GM19452 (cell line): Measurements from ENCODE around the gene ARL8A.
"Not testable (repeated sequence)": the region's sequence is repeated elsewhere in the genome, so short reads cannot be mapped to it uniquely, and the experiment has no call there.

Source experiments
- ATAC-seq: cut with Tn5 transposase; IDR thresholded peaks from one replicate; pipeline ENCODE4 v1.9.1; 2021; ENCODE audit not compliant: unreplicated experiment

ARL8A gene

GRCh38 chr1:202144402-202145067 is at the start of gene ARL8A:
TSS of gene ARL8A (minus strand) at chr1:202144737. CDS start at chr1:202144572, 165 bp downstream.
- peak; percentile 62 for ATAC-seq

- no peak for ATAC-seq
Observed at GRCh38 chr1:202194328-202194648, 49.8 kb upstream of the ARL8A start.

- no peak for ATAC-seq
Observed at GRCh38 chr1:202193614-202194327, 49.2 kb upstream of the ARL8A start, which contains the start of gene LGR6. TSS of gene LGR6 (plus strand) at chr1:202193799. CDS start at chr1:202193990, 191 bp downstream.

DNA sequence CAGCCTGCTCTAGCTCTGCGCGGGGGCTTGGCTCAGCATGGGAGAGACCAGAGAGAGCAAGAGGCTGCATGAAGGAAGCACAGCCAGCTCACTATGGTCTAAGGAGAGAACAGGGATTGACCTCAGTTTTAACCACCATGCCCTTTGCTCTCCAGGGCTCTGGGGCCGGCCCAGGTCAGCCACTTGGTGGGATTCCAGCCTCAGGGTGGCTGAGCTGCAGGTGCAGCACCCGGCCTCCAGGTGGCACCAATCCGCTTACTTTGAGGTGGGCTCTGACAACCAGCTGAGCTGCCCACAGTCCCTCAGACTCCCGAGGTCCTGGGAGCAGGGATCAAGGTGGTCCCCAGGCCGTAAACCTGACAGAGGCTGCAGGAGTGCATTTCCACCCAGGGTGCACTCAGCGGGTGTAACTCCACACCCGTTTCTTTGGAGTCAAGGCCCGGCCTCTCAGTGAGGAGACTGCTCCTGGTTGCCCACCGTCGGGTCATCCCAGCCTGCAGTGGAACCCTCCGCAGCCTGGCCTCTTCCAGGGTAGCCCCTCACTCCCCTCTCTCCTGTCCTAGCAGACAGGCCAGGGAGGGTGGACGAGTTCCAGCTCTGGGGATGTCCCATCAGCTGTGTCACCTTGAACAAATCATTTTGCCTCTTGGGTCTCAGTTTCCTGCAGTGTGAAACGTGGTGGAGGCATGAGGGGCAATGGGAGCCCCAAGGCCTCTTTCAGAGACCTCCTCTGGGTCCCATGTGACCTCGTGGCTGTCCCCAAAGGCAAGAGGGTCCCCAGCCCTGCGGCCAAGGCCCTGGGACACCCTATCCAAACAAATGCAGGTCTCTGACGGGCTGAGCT is 48.5 kb upstream of the ARL8A start:
- no peak for ATAC-seq

- ATAC-seq: not testable (repeated sequence)
Observed at GRCh38 chr1:202191391-202191790, 46.9 kb upstream of the ARL8A start.

DNA sequence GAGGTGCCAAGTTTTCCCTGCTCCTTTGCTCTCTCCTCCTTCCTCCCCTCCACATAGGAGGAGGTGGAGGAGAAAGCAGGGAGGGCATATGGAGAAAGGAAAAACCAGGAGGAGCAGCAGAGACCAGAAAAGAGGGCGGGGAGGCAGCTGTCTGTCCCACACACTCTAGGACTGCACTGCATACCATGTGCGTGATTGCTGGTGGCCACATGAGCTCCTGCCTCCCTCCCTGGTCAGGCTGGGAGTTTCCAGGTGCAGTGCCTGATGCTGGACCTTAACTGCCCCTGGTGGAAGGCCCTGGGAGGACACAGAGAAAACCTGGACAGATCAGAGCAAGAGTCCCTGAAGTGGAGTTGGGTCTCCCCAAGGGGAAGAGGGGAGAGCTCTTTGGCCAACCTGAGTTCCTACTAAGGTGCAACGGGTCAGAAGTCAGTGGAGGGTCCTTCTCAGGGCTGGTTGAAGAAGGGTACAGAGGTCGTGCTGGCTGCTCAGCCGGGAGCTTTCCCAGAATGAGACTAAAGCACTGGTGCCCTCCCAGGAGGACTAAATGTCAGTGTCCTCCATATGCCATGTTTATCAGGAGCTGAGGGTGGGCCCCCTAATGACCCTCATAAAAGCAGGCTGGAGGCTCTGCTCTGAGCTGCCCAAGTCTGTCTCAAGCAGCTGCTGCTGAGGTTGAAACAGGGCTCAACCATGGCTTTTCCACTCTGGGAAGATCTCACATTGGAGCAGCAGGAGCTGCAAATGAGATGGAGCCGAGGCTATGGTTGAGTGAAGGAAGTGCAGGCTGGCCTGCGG is 45.6 kb upstream of the ARL8A start:
- ATAC-seq: no peak

DNA sequence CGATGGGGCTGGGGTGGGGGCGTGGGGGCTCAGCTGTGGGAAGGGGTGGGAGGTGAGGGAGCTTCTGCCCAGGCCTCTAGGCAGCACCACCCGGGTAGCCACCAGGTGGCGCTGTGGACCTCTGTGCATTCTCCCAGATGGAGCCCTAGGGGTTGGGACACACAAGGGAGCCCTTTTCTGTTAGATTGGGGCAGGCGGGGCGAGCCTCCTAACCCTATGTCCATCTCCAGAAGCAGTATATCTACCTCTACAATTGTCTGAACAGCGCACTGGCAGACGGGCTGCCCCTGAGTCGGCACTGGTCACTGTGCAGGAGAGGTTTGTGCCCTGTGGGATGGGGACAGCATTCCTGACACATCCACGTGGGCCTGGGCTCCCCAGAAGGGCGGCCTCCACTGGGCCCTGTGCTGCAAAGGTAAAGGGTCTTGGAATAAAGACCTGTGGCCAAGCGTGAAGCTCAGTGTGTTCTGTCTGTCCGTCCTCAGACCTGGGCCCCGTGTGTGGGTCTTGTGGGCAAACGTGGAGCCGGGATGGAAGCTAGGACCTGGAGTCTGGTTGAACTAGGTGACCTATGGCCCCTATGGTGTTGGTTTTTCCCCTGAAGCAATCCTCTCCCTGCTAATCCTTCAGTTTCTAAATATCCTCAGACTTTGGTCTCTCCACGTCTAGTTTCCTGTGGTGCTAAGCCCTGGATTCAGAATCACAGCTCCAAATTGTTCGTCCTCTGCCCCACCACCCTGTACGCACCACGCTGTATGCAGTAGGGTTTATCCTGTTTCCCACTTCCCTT is 44.7 kb upstream of the ARL8A start:
- ATAC-seq: no peak

DNA sequence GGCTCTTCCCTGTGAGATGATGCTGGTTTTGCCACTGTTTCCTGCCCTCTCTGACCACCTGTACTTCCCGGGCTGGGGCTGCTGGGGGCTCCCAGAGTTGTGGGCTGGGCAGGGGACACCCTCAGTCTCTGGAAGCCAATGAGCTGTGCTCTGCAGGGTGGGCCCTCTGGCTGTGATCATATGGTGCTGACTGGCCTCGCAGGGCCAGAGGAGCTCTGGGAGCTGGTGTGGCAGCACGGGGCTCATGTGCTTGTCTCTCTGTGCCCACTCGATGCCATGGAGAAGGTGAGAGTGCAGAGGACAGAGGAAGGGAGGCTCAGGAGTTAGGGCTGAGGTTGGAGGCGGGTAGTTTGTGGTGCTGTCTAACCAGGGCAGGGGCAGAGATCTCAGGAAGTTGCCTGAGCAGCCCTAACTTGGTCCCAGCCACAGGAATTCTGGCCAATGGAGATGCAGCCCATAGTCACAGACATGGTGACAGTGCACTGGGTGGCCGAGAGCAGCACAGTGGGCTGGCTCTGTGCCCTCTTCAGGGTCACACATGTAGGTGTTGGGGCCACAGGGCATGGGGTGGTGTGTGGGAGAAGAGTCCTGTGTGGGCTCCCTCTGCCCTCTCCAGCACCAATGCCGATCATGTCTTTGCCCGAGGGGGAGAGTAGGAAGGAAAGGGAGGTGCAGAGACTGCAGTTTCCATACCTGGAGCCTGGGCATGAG is 43.3 kb upstream of the ARL8A start:
- no peak for ATAC-seq

- ATAC-seq: no peak
Observed at GRCh38 chr1:202187041-202187671, 42.6 kb upstream of the ARL8A start.

DNA sequence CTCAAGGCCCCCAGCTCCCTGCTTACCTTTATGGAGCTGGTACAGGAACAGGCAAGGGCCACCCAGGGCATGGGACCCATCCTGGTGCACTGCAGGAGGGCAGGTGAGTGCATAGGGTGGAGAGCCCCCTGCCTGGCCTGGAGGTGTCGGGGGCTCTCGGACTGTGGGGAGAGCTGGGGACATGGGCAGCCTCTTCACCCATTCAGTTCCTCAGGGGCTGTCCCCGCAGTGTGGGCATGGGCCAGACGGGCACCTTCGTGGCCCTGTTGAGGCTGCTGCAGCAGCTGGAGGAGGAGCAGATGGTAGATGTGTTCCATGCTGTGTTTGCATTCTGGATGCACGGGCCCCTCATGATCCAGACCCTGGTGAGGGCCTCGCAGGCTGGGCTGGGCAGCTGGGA is 41.8 kb upstream of the ARL8A start:
- no peak for ATAC-seq

DNA sequence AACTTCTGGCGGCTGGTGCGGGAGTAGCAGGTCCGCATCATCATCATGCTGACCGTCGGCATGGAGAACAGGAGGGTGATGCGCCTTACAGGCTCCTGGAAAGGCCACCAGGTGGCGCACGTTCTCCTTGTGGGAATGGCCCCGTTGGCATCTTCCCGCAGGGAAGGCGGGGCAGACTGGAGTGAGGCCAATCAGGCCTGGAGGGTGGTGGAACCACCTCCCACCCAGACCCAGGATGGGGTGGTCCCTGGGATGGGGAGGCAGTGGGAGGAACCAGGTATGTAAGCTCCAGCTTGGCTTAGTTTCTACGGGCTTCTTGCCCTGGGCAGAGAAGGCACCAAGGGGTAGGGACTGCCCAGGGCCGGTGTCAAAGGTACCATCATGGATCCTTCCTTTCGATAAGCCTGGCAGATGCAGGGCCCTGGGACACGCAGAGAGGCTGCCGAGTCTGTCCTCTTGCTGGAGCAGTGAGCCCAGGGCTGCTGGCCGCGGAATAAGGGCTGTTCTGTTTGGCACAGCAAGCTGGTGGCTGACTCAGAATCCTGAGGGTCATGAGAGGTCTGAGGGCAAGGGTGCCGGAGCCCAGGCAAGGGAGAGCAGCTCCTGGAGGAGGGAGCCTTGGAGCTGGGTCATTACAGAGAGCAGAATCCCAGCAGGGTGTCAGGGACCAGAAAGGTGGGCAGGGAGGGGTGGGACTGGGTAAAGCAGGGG is 40.4 kb upstream of the ARL8A start:
- ATAC-seq: no peak

DNA sequence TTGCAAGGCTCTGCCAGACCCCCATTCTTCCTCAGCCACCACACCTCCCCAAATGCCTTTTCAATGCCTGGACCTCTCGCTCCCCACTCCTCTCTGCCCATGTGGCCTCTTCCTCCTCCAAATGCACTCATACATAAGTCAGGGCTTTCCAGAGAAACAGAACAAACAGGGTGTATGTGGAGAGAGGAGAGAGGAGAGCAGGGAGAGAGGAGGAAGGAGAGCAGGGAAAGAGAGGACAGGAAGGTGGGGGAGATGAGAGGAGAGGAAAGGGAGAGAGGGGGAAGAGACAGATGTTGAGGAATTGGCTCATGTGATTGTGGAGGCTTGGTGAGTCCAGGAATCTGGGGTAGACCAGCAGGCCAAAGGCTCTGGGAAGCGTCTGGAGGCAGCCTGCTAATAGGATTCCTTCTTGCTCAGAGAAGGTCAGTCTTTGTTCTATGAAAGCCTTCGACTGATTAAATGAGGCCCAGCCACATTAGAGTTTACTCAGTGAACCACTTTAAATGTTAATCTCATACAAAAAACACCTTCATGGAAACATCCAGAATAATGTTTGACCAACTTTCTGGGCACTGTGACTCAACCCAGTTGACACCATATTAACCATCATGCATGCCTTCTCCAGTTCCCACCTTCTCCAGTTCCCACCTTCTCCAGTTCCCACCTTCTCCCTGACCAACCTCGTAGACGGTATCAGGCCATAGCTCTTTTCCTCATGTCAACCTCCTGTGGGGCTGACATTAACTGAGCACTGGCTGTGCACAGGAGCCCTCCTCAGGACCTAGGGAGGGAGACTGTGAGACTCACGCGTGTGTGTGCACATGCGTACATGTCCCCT is 37.7 kb upstream of the ARL8A start:
- ATAC-seq: no peak

- no peak for ATAC-seq
Observed at GRCh38 chr1:202181586-202181985, 37.0 kb upstream of the ARL8A start.

DNA sequence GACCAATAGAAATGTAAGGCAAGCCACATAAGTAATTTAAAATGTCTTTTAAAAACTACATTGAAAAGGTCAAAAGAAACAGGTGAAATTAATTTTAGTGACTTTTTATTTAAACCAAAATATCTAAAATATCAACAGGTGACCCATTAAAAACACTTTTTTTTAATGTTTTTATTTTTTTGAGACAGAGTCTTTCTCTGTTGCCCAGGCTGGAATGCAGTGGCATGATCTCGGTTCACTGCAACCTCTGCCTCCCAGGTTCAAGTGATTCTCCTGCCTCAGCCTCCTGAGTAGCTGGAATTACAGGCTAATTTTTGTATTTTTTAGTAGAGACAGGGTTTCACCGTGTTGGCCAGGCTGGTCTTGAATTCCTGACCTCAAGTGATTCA is 36.2 kb upstream of the ARL8A start:
- ATAC-seq: not testable (repeated sequence)

GRCh38 chr1:202179828-202180750 is 35.6 kb upstream of the ARL8A start:
- ATAC-seq: no peak
